SK-N-SH (cell line): Measurements from ENCODE around the gene UBE3C.

Experiments used
- EP300 ChIP-seq, 2 experiments: IDR thresholded peaks; 2 replicates each; pipeline versions ENCODE4 v1.4.0 to v1.6.1; 2012; ENCODE audit warnings: borderline replicate concordance in 1 of 2, low read depth in 1 of 2, low read length in 1 of 2
- FOXM1 ChIP-seq: IDR thresholded peaks from 2 replicates; pipeline ENCODE4 v1.4.0; 2012; ENCODE audit warnings: low read depth, mild to moderate bottlenecking
- MXI1 ChIP-seq: IDR thresholded peaks from 2 replicates; pipeline ENCODE4 v1.6.1; 2012; ENCODE audit warnings: mild to moderate bottlenecking, low read depth, low read length, improper control_type of control experiment
- POLR2AphosphoS5 ChIP-seq: IDR thresholded peaks from 2 replicates; pipeline ENCODE4 v1.6.1; 2012; ENCODE audit warnings: low read depth, low read length
- RAD21 ChIP-seq: IDR thresholded peaks from 2 replicates; pipeline ENCODE4 v1.6.1; 2012; ENCODE audit warnings: mild to moderate bottlenecking, low read length
- TF ChIP-seq, protein P1 (sequence below): fragments of 200-600 bp; sonication (generic); IDR thresholded peaks from 2 replicates; pipeline ENCODE4 v1.6.1; 2017; ENCODE audit warnings: antibody characterized with exemption, mild to moderate bottlenecking, moderate library complexity

DNA sequence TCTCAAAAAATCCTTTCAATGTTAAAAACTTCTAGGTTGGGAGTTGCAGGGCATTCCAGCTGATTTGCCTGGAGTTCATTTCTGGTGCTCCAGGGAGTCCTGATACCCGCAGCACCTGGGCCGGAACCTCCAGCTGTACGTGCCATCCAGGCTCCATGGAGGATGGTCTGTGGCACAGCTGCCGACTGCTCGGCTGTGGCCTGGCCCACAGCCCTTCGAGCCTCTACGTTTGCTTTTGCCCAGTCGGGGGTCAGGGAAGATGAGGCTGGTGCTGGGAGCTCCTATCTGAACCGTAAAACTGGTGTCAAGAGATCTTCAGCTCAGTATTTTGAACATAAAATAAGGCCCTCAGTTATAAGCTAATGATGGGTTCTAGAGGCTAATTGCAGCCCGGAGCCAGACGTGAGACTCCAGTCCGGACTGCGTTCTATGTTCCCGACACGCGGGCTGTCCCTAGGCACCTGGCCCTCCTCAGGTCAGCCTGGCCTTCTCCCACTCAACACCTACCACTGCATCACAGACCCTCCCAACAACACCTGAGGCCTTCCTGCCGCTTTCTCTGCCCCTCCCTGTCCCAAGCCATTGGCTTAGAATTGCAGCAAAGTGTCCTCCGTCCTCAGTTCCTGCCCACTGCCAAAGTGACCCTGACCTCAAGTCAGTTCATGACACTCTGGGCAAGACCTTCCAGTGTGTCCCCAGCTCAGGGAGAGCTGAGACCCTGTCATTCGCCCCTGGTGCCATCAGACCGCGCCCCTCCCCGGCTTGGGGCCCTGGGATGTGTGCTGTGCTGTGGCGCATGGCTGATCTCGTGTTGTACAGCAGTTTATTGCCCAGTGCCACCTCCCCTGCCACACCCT lies 133.9 kb downstream of the UBE3C start:
- TF ChIP-seq RAD21, result no peak
- TF ChIP-seq EP300 (IDR thresholded peaks at IDR 0.05; ENCODE audit: borderline replicate concordance in 1 of 2, low read depth in 1 of 2, low read length in 1 of 2), result no peak
- TF ChIP-seq, protein P1, sequence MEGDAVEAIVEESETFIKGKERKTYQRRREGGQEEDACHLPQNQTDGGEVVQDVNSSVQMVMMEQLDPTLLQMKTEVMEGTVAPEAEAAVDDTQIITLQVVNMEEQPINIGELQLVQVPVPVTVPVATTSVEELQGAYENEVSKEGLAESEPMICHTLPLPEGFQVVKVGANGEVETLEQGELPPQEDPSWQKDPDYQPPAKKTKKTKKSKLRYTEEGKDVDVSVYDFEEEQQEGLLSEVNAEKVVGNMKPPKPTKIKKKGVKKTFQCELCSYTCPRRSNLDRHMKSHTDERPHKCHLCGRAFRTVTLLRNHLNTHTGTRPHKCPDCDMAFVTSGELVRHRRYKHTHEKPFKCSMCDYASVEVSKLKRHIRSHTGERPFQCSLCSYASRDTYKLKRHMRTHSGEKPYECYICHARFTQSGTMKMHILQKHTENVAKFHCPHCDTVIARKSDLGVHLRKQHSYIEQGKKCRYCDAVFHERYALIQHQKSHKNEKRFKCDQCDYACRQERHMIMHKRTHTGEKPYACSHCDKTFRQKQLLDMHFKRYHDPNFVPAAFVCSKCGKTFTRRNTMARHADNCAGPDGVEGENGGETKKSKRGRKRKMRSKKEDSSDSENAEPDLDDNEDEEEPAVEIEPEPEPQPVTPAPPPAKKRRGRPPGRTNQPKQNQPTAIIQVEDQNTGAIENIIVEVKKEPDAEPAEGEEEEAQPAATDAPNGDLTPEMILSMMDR, result no peak
- TF ChIP-seq POLR2AphosphoS5, result no peak; the same call in 1 of the 2 replicates
- TF ChIP-seq MXI1, result no peak
- TF ChIP-seq FOXM1, result no peak
